K562 (cell line): ENCODE measurements around the gene ITPR1.

Experiments used
- MAFK ChIP-seq: IDR thresholded peaks from 2 replicates; pipeline ENCODE4 v1.6.1; 2011; ENCODE audit warnings: low read length, improper control_type of control experiment
- NFE2 ChIP-seq: IDR thresholded peaks from 2 replicates; pipeline ENCODE4 v1.6.1; 2014; ENCODE audit warnings: antibody characterized with exemption, low read depth
- ZC3H4 ChIP-seq: sonication (generic); formaldehyde crosslinking; IDR thresholded peaks from 2 replicates; pipeline ENCODE4 v1.9.0; 2021; ENCODE audit warnings: missing genetic modification reagents, borderline replicate concordance
- ZNF134 ChIP-seq: fragments of 250-450 bp; sonication (Bioruptor Pico); conservative IDR thresholded peaks from 2 replicates; pipeline ENCODE4 v1.4.0; 2020
- ZNF668 ChIP-seq: fragments of 250-450 bp; sonication (Bioruptor Pico); IDR thresholded peaks from 2 replicates; pipeline ENCODE4 v1.8.0; 2022; ENCODE audit warnings: mild to moderate bottlenecking, inconsistent platforms
- TF ChIP-seq, protein P1 (sequence below), 3 experiments: IDR thresholded peaks in 2 of 3; conservative IDR thresholded peaks in 1 of 3; 2 replicates each; pipeline ENCODE4 v1.5.1; 2011 to 2012; ENCODE audit warnings: low read length in 3 of 3, mild to moderate bottlenecking in 3 of 3, control low read depth in 2 of 3, improper control_type of control experiment in 1 of 3, inconsistent platforms in 1 of 3, low read depth in 1 of 3, mixed read lengths in 1 of 3, moderate library complexity in 1 of 3; ENCODE audit not compliant: insufficient read depth in 2 of 3

DNA sequence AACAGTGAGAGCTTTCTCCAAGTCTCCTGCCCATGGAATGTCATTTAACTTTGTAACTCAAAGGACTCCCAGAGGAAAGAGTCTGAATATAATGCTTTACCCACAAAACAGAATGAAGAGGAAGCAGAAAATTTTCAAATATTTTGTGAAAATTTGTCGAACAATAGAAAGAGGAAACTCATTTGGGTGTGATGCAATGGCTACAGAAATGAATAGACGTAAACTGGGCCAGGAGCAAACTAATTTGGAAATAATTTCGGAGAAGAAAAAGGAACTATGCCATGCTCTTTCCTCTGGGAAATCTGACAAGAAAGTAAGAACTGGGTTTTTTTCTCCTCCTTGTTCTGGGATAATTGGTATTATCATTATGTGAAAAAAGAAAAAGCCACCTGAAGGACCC lies 14.9 kb upstream of the ITPR1 start:
- TF ChIP-seq ZNF134 (CRISPR knock-in tag) (no peak), ZC3H4 (no peak), MAFK (no peak), ZNF668 (CRISPR knock-in tag) (no peak), NFE2 (no peak)
- TF ChIP-seq, protein P1, sequence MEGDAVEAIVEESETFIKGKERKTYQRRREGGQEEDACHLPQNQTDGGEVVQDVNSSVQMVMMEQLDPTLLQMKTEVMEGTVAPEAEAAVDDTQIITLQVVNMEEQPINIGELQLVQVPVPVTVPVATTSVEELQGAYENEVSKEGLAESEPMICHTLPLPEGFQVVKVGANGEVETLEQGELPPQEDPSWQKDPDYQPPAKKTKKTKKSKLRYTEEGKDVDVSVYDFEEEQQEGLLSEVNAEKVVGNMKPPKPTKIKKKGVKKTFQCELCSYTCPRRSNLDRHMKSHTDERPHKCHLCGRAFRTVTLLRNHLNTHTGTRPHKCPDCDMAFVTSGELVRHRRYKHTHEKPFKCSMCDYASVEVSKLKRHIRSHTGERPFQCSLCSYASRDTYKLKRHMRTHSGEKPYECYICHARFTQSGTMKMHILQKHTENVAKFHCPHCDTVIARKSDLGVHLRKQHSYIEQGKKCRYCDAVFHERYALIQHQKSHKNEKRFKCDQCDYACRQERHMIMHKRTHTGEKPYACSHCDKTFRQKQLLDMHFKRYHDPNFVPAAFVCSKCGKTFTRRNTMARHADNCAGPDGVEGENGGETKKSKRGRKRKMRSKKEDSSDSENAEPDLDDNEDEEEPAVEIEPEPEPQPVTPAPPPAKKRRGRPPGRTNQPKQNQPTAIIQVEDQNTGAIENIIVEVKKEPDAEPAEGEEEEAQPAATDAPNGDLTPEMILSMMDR (IDR thresholded peaks at IDR 0.05 in 2 of 3, conservative IDR thresholded peaks at IDR 0.05 in 1 of 3; ENCODE audit: insufficient read depth in 2 of 3, low read depth in 1 of 3, low read length in 3 of 3), result no peak
